MCF 10A (cell line): ENCODE measurements around the gene AFDN. TPM values are rescaled to one million over a fixed set of nuclear protein-coding genes. Genes with fewer than 3 reads are reported as not detected.

Source experiments
- BruUV-seq: library from RNA; stranded (reverse); fragments of 400-500 nt; replicated peaks from 2 replicates; lab custom pipeline; 2021; lab: Mats Ljungman, UMichigan
- CTCF ChIA-PET: fragments of 300-600 bp; sonication (Branson Sonifier 250); formaldehyde crosslinking; extraction: SDS; loops from one replicate; lab custom pipeline; 2021; ENCODE audit warnings: antibody characterized with exemption, inconsistent platforms; lab: Yijun Ruan, JAX
- POLR2A ChIA-PET: fragments of 300-600, 350-650 bp; sonication (Branson Sonifier 250); formaldehyde crosslinking; extraction: SDS; loops from one replicate; lab custom pipeline; 2020; ENCODE audit warnings: antibody characterized with exemption, inconsistent platforms; lab: Yijun Ruan, JAX
- DNase-seq: peaks from one replicate; pipeline ENCODE4 v3.0.0-alpha.2; 2018; ENCODE audit not compliant: unreplicated experiment
- H3K27ac Mint-ChIP-seq: one replicate; pipeline ENCODE4 v1.8.0; 2022; ENCODE audit warnings: mild to moderate bottlenecking, low read depth, mixed read lengths; ENCODE audit not compliant: unreplicated experiment
- H3K27me3 Mint-ChIP-seq: one replicate; pipeline ENCODE4 v1.8.0; 2022; ENCODE audit warnings: mixed read lengths; ENCODE audit not compliant: insufficient read depth, unreplicated experiment
- H3K36me3 Mint-ChIP-seq: one replicate; pipeline ENCODE4 v1.8.0; 2022; ENCODE audit warnings: mild to moderate bottlenecking, moderate library complexity, mixed read lengths; ENCODE audit not compliant: insufficient read depth, unreplicated experiment
- H3K4me1 Mint-ChIP-seq: one replicate; pipeline ENCODE4 v1.8.0; 2022; ENCODE audit warnings: mixed read lengths; ENCODE audit not compliant: insufficient read depth, unreplicated experiment
- H3K4me3 Mint-ChIP-seq: one replicate; pipeline ENCODE4 v1.8.0; 2022; ENCODE audit warnings: mild to moderate bottlenecking, moderate library complexity, mixed read lengths; ENCODE audit not compliant: unreplicated experiment
- H3K9me3 Mint-ChIP-seq: one replicate; pipeline ENCODE4 v1.8.0; 2022; ENCODE audit warnings: mixed read lengths; ENCODE audit not compliant: unreplicated experiment
- CTCF ChIP-seq: fragments of 200-600 bp; IDR thresholded peaks from one replicate; pipeline ENCODE4 v1.8.0; 2022; ENCODE audit warnings: antibody characterized with exemption, mild to moderate bottlenecking; ENCODE audit not compliant: unreplicated experiment
- intact Hi-C: fragments of 100-400 bp; cut with micrococcal nuclease; formaldehyde crosslinking; loops from 2 replicates; pipeline ENCODE4 v1.14.1; 2022
- total RNA-seq: library from RNA; stranded (reverse); gene quantifications from 2 replicates; pipeline ENCODE4 v1.2.3, GENCODE V29; 2022

The AFDN gene
- total RNA-seq, 1 experiment from 2014 or later, result 115 TPM

DNA sequence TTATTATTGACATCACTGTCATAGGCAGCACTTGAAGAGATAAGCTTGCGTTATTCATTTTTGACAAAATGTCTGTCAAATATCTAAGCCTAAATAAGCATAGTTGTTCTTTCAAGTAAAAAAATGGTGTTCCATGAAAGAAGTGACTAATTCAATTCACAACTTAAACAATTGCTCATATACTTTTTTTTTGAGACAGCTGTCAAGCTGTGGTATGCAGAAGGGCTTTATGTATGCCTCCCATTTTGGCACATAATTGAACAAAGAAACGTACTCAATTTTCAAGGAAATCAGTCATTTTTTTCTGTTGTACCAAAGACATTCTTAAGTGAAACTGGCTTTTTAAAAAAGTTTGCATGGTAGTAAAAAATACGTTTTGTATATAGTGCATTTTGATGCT, 8.5 kb downstream of the AFDN start:
- intact Hi-C loops, result no loop called here
- Mint-ChIP-seq H3K4me3 (no peak overlapping the region), H3K27me3 (no peaks in the 10 kb centered on the region), H3K27ac (no peak overlapping the region), H3K4me1 (peaks cover 36% of the 10 kb centered on the region), H3K36me3 (no peaks in the 10 kb centered on the region), H3K9me3 (no peaks in the 10 kb centered on the region)
- no peak for DNase-seq
- no peak for TF ChIP-seq CTCF
- no TSS peak for BruUV-seq
- ChIA-PET POLR2A (interaction anchor here (0.7 to 10.0 kb wide), 5 partner anchors 8 to 45 kb away, joined by 3 to 249 read pairs (median 3); no protein-coding TSS in a partner anchor), CTCF (interaction anchor here (0.5 to 1.6 kb wide), 2 partner anchors 8 to 13 kb away, joined by 3 to 6 read pairs; no protein-coding TSS in a partner anchor)

DNA sequence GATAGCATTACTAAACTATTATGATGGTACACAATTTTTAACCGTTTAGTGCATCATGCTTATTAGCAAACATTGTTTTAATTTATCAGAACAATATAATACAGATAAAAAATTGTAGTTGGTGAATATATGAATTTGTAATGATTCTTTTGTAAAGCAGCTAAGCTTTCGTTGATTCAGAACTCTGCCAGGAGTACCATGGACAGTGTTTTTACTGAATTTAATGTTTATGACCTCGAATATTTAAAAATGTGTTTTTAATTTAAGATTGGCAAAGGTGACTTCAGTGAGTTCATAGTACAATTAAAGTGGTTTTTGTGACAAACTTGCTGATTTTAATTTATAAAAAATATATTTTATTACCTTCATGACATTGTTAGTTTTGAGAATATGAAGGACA, 10.0 kb downstream of the AFDN start:
- Mint-ChIP-seq H3K27ac (no peak overlapping the region), H3K27me3 (no peaks in the 10 kb centered on the region), H3K4me1 (peaks cover 21% of the 10 kb centered on the region), H3K36me3 (no peaks in the 10 kb centered on the region), H3K4me3 (no peak overlapping the region), H3K9me3 (no peaks in the 10 kb centered on the region)
- ChIA-PET CTCF (no interaction called here), POLR2A (interaction anchor here (0.7 to 1.2 kb wide), 2 partner anchors 10 to 16 kb away, joined by 4 read pairs; no protein-coding TSS in a partner anchor)
- no peak for TF ChIP-seq CTCF
- BruUV-seq, result no TSS peak
- intact Hi-C loops, result no loop called here
- DNase-seq, result no peak

GRCh38 chr6:167838207-167838748, 11.6 kb downstream of the AFDN start:
- no peak overlapping the region for H3K27ac Mint-ChIP-seq
- POLR2A ChIA-PET, result no interaction called here
- peaks cover 9% of the 10 kb centered on the region for H3K4me1 Mint-ChIP-seq
- H3K9me3 Mint-ChIP-seq, result no peaks in the 10 kb centered on the region
- H3K36me3 Mint-ChIP-seq, result no peaks in the 10 kb centered on the region
- no TSS peak for BruUV-seq
- CTCF ChIA-PET, result no interaction called here
- H3K27me3 Mint-ChIP-seq, result no peaks in the 10 kb centered on the region
- no peak for TF ChIP-seq CTCF
- intact Hi-C loops, result no loop called here
- H3K4me3 Mint-ChIP-seq, result no peak overlapping the region
- DNase-seq, result no peak

DNA sequence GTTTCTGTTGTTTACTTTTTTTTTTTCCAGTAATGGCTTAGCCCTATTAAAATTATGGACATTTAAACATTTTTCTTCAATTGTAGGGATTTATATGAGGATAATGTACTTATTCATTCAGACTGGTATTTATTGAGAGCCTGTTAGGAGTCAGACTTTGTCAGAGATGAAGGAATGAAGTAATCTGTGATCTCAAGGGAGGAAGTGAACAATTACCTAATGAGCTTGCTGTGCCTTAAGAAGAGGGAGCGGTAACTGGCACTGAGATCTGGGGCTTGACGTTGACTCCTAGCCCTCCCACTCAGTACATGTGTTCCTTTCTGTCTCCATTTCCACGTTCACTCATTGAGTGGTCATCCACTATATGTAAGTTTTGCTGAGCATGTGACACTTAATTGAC, 12.6 kb downstream of the AFDN start:
- ChIA-PET POLR2A (interaction anchor here (1.2 to 1.6 kb wide), 4 partner anchors 10 to 17 kb away, joined by 3 to 5 read pairs (median 4); no protein-coding TSS in a partner anchor), CTCF (interaction anchor here (0.6 kb wide), 2 partner anchors 136 to 321 kb away, joined by 3 read pairs; no protein-coding TSS in a partner anchor)
- no peak overlapping the region for H3K4me3 Mint-ChIP-seq
- intact Hi-C loops, result no loop called here
- H3K36me3 Mint-ChIP-seq, result no peaks in the 10 kb centered on the region
- BruUV-seq, result no TSS peak
- TF ChIP-seq CTCF, result no peak
- no peaks in the 10 kb centered on the region for H3K9me3 Mint-ChIP-seq
- DNase-seq, result no peak
- H3K4me1 Mint-ChIP-seq, result peaks cover 6% of the 10 kb centered on the region
- no peaks in the 10 kb centered on the region for H3K27me3 Mint-ChIP-seq
- no peak overlapping the region for H3K27ac Mint-ChIP-seq
